ENCODE measurements around the gene CHMP2B. TPM values are rescaled to one million over a fixed set of nuclear protein-coding genes. Genes with fewer than 3 reads are reported as not detected.

Gene CHMP2B
- total and polyA plus RNA-seq, 2 of the 8 experiments (the other 6 are each of a cell fraction or from before 2014, with no cell fraction given): 14.0 to 56.5 TPM

GRCh38 chr3:87276484-87276883 lies 49.4 kb downstream of the CHMP2B start, which contains the start of gene POU1F1:
TSS of gene POU1F1 (minus strand) at chr3:87276584. CDS start at chr3:87276462, 122 bp downstream.
- Histone ChIP-seq H3K23ac (ENCODE audit: insufficient read length) (no peak within 1 kb of the TSS), H3K9me3 (ENCODE audit: insufficient read depth in 2 of 2, low read depth in 1 of 2, low read length in 1 of 2) (no peaks in the 10 kb centered on the region), H4K5ac (ENCODE audit: insufficient read length, low read depth, low read length) (no peak within 1 kb of the TSS), H2BK20ac (ENCODE audit: low read length) (no peak within 1 kb of the TSS), H3K4me2 (ENCODE audit: insufficient read depth in 1 of 2, low read depth in 2 of 2, low read length in 2 of 2) (no peak within 1 kb of the TSS), H3K56ac (replicated peaks; ENCODE audit: insufficient read length, low read depth, low read length) (no peak within 1 kb of the TSS), H3K4me1 (replicated peaks in 1 of 4; ENCODE audit: control insufficient read depth in 3 of 4, insufficient read depth in 4 of 4, low read length in 3 of 4) (no peaks in the 10 kb centered on the region), H3K27me3 (replicated peaks in 1 of 4; ENCODE audit: control insufficient read depth in 3 of 4, extremely low read depth in 1 of 4, insufficient read depth in 3 of 4, low read length in 3 of 4) (no peaks in the 10 kb centered on the region), H2BK15ac (ENCODE audit: low read length) (no peak within 1 kb of the TSS), H3K27ac (ENCODE audit: low read depth, low read length) (no peak within 1 kb of the TSS), H3K9ac (replicated peaks in 1 of 4; ENCODE audit: extremely low read depth in 1 of 4, low read depth in 3 of 4, low read length in 3 of 4) (no peak within 1 kb of the TSS), H2BK12ac (ENCODE audit: low read depth, low read length) (no peak within 1 kb of the TSS), H4K20me1 (replicated peaks in 1 of 2; ENCODE audit: control insufficient read depth in 1 of 2, insufficient read depth in 2 of 2, low read length in 2 of 2) (no peaks in the 10 kb centered on the region), H2BK120ac (replicated peaks; ENCODE audit: low read depth, low read length) (no peak within 1 kb of the TSS), H3K79me2 (ENCODE audit: control insufficient read depth in 1 of 2, insufficient read depth in 2 of 2, low read length in 2 of 2) (no peaks in the 10 kb centered on the region), H3K36me3 (ENCODE audit: control insufficient read depth in 2 of 4, insufficient read depth in 4 of 4, low read length in 3 of 4) (no peaks in the 10 kb centered on the region), H3K14ac (ENCODE audit: insufficient read length) (no peak within 1 kb of the TSS), H2AK5ac (ENCODE audit: low read depth, low read length) (no peak within 1 kb of the TSS), H3K23me2 (ENCODE audit: low read depth, low read length) (no peaks in the 10 kb centered on the region), H4K91ac (replicated peaks; ENCODE audit: insufficient read length, low read length) (no peak within 1 kb of the TSS), H4K8ac (ENCODE audit: extremely low read depth, insufficient read depth, low read length) (no peak within 1 kb of the TSS), H3K79me1 (ENCODE audit: low read depth, low read length) (no peaks in the 10 kb centered on the region), H3K4ac (replicated peaks; ENCODE audit: insufficient read length, low read depth, low read length) (no peak within 1 kb of the TSS), H2AFZ (ENCODE audit: low read length) (0 out of 2 replicates have a peak within 1 kb of the TSS, but pooled peaks have one; percentile 14), H2BK5ac (ENCODE audit: low read depth, low read length) (no peak within 1 kb of the TSS), H3K18ac (ENCODE audit: extremely low read depth, low read length) (no peak within 1 kb of the TSS), H3K4me3 (ENCODE audit: extremely low read depth in 1 of 4, insufficient read depth in 2 of 4, low read depth in 3 of 4, low read length in 4 of 4) (no peak within 1 kb of the TSS)
- TF ChIP-seq CTCF (IDR thresholded peaks at IDR 0.05; ENCODE audit: control extremely low read depth in 1 of 3, insufficient read depth in 1 of 3, low read depth in 1 of 3, low read length in 3 of 3): no peak
- no peak for TF ChIP-seq EGR1 (IDR thresholded peaks at IDR 0.05; ENCODE audit: borderline replicate concordance, low read depth, low read length)
- TF ChIP-seq GTF2F1 (IDR thresholded peaks at IDR 0.05; ENCODE audit: borderline replicate concordance, low read depth, low read length): no peak
- no peak for TF ChIP-seq POLR2AphosphoS5 (IDR thresholded peaks at IDR 0.05; ENCODE audit: low read depth, low read length)
- no peak for TF ChIP-seq SP4 (IDR thresholded peaks at IDR 0.05; ENCODE audit: low read length)
- TF ChIP-seq CHD2 (IDR thresholded peaks at IDR 0.05; ENCODE audit: low read length): no peak
- no peak for TF ChIP-seq SP1 (IDR thresholded peaks at IDR 0.05; ENCODE audit: low read depth, low read length)
- no peak for TF ChIP-seq SIN3A (conservative IDR thresholded peaks at IDR 0.05 in 1 of 2, IDR thresholded peaks at IDR 0.05 in 1 of 2; ENCODE audit: low read depth in 1 of 2, low read length in 2 of 2)
- no peak for TF ChIP-seq HDAC2 (IDR thresholded peaks at IDR 0.05; ENCODE audit: borderline replicate concordance in 1 of 2, low read depth in 2 of 2, low read length in 2 of 2)
- TF ChIP-seq SUZ12 (IDR thresholded peaks at IDR 0.05; ENCODE audit: low read length): no peak
- no peak for TF ChIP-seq BACH1 (IDR thresholded peaks at IDR 0.05; ENCODE audit: low read length)
- no peak for TF ChIP-seq JUN (IDR thresholded peaks at IDR 0.05; ENCODE audit: low read depth, low read length)
- no peak for DNase-seq (ENCODE audit: low read depth in 1 of 2, low spot score in 2 of 2)
- no peak for FAIRE-seq
- 92% methylated on average over 6 of the region's 6 CpGs; no CpG with 5 or more reads in 1 of the 2 experiments for WGBS, 2 experiments (ENCODE audit: extremely low coverage in 1 of 2, insufficient coverage in 1 of 2, insufficient read length in 1 of 2, insufficient replicate concordance in 2 of 2, low coverage in 1 of 2, low lambda C conversion rate in 2 of 2, missing lambda C conversion rate in 1 of 2)
- ChIA-PET CTCF (ENCODE audit: partially characterized antibody) (interaction anchor here (2.3 kb wide), 1 partner anchor 16 kb away, joined by 12 read pairs; no protein-coding TSS in a partner anchor), POLR2A (ENCODE audit: partially characterized antibody) (no interaction called here)

All from H1 (cell line).